ENCODE results near the gene ZNRF2.

- TF ChIP-seq CTCF (conservative IDR thresholded peaks at IDR 0.05 in 1 of 2, IDR thresholded peaks at IDR 0.05 in 1 of 2; ENCODE audit: extremely low read depth in 1 of 2, insufficient read depth in 1 of 2, low read depth in 1 of 2, low read length in 2 of 2) (no peak), EZH2 (IDR thresholded peaks at IDR 0.05; ENCODE audit: borderline replicate concordance, low read length) (no peak)
Observed at GRCh38 chr7:30274641-30275040, 9.8 kb upstream of the ZNRF2 start.

All from mammary epithelial cell (primary cell).